Caki2 (cell line): ENCODE data around the gene KIF3B. TPM values are rescaled to one million over a fixed set of nuclear protein-coding genes. Genes with fewer than 3 reads are reported as not detected.
"Not testable (repeated sequence)": the region's sequence is repeated elsewhere in the genome, so short reads cannot be mapped to it uniquely, and the experiment has no call there.

ENCODE experiments used
- DNase-seq: peaks from one replicate; pipeline ENCODE4 v3.0.0-alpha.2; 2015; ENCODE audit warnings: low read depth
- in situ Hi-C: cut with HindIII; loops from 2 replicates; pipeline ENCODE4 v1.10.0; 2016; ENCODE audit warnings: low sequenced_read_pairs, low pct_unique_long_range_greater_than_20kb, mixed read lengths
- total RNA-seq: library from RNA; depleted of rRNA; stranded (reverse); fragments of >200 nt; shearing (Covaris generic); gene quantifications from 2 replicates; pipeline ENCODE4 v1.2.3, GENCODE V29; 2014; ENCODE audit warnings: low replicate concordance; rRNA removed

KIF3B gene
- total RNA-seq, 1 experiment from 2014 or later, result 19.3 TPM

GRCh38 chr20:32359633-32360332 is 82.3 kb downstream of the KIF3B start:
- in situ Hi-C loops, result no loop called here
- peak; percentile 34 for DNase-seq

DNA sequence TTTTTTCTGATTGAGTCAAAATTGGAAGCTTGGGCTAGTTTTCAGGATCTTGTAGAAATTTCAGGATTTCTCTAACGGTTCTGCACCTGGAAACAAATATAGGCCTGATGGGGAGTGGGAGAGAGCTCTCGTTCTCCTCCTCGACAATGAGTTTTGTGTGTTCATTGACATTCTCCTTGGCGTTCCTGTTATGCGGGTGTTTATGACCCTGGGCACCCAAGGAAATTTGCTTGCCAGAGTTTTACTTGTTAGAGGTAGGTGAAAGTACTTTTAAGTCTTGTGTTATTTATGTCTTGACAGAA is 82.8 kb downstream of the KIF3B start:
- in situ Hi-C loops, result no loop called here
- DNase-seq, result no peak

- DNase-seq, result no peak
- in situ Hi-C loops, result no loop called here
Observed at GRCh38 chr20:32362901-32363364, 85.5 kb downstream of the KIF3B start.

DNA sequence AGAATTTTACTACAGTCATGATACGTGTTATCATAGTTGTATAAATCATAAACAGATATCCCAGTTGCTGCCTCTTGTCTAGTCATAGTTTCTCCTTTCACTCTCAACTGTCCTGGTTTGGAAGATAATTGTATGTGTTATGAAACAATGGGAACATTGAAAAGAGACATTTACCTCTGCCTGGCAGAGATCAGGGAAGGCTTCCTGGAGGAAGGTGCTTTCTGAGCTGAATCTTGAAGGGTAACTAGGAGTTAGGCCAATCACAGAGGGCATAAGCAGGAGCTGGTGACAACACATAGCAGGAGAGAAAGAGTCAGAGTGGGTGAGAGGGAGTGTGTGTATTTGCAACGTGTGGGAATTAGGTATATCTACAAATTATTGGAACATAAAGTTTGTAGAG is 86.0 kb downstream of the KIF3B start:
- in situ Hi-C loops, result no loop called here

GRCh38 chr20:32364554-32365208 is 87.2 kb downstream of the KIF3B start:
- no peak for DNase-seq
- in situ Hi-C loops, result no loop called here

More for the DNA sequence above, 86.0 kb downstream of the KIF3B start:
- no peak for DNase-seq

DNA sequence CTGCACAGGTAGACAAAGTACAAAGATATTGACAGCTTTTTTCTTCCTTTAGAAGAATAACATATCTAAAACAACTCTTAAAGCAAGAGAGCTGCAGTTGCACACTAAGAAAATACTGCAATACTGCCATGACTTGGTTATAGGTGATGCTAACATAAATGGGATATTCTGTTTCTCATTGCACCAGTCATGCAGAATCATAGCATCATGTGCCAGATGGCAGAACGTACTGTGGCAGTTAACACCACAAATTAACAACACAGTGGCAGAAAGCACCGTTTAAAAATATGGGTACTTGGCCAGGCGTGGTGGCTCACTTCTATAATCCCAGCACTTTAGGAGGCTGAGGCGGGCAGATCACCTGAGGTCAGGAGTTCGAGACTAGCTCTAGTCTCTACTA is 88.1 kb downstream of the KIF3B start:
- in situ Hi-C loops, result no loop called here
- DNase-seq, result no peak

GRCh38 chr20:32366380-32366779 is 88.9 kb downstream of the KIF3B start:
- in situ Hi-C loops, result no loop called here
- DNase-seq, result no peak

GRCh38 chr20:32368323-32368722 is 90.9 kb downstream of the KIF3B start:
- no peak for DNase-seq
- in situ Hi-C loops, result no loop called here

DNA sequence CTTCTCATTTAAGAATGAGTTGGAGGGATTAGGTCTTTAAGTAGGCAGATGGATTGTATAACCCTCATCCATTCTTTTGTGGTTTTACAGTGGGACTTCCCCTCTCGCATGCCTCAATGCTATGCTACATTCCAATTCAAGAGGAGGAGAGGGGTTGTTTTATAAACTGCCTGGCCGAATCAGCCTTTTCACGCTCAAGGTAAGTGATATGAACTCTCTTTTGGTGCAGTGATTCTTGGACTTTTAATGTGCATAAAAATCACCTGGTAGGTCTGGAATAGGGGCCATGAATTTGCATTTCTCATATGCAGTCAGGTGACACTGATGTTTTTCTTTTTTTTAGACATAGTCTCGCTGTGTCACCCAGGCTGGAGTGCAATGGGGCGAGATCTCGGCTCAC is 91.5 kb downstream of the KIF3B start:
- in situ Hi-C loops, result no loop called here
- peak; percentile 66 for DNase-seq

GRCh38 chr20:32370897-32371296 is 93.4 kb downstream of the KIF3B start:
- in situ Hi-C loops, result no loop called here
- no peak for DNase-seq

DNA sequence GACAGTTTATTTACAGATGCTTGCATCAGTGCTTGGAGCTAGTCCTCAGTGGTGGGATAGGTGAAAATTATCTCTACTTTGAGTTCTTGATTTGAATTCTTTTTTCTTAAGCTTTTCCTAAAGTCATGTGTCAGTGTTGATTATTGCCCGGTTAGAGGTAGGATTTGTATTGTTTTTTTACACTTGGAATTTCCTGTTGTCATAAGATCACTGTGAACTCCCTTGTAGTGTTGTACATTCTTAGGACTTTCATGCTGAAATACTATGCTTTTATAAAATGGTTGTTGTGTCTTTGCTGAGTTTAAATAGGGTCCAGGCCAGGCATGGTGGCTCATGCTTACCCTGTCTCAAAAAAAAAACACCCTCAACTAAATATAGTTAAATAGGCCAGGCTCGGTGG is 101.0 kb downstream of the KIF3B start:
- DNase-seq, result no peak
- in situ Hi-C loops, result no loop called here

DNA sequence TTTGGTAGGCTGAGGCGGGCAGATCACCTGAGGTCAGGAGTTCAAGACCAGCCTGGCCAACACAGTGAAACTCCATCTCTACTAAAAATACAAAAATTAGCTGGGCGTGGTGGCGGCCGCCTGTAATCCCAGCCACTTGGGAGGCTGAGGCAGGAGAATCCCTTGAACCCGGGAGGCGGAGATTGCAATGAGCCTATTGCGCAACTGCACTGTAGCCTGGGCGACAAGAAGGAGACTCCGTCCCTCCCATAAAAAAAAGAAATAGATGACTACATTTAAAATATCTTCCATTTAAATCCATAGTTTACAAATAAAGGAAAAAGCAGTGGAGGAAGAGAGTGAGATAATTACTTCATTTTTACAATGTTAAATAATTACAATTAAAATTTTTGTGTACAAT is 102.6 kb downstream of the KIF3B start:
- DNase-seq, in situ Hi-C loops: not testable (repeated sequence)

GRCh38 chr20:32380745-32381144 is 103.3 kb downstream of the KIF3B start:
- no peak for DNase-seq
- in situ Hi-C loops, result no loop called here

DNA sequence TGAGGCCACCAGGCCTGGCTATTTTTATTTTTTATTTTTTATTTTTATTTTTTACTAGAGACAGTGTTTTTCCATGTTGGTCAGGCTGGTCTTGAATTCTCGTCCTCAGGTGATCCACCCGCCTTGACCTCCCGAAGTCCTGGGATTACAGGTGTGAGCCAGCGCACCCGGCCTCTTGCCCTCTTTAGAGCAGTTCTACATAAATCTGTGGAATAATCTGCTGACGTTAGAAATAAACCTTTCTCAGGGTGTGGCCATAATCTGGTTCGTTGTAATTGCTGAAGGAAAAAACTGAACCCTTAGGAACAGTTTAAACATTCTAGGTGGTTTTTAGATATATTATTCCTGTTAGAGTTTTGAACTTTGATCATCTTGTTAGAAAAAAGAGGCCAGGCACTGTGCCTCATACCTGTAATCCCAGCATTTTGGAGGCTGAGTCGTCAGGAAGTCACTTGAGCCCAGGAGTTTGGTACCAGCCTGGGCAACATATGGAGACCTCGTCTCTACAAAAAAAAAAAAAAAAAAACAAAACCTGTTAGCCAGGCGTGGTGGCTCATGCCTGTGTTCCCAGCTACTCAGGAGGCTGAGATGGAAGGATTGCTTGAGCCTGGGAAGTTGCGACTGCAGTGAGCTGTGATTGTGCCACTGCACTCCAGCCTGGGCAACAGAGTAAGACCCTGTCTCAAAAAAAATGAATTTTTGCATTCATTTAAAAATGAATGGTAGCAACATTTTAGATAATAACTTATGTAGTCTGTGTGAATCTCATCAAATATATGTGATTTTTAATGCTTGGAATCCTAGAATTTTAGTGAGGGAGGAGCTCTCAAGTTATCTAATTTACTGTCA is 104.9 kb downstream of the KIF3B start:
- no peak for DNase-seq
- in situ Hi-C loops, result no loop called here

GRCh38 chr20:32383441-32383840 is 106.0 kb downstream of the KIF3B start:
- in situ Hi-C loops, DNase-seq: not testable (repeated sequence)

Other genes with a start within 250 kb of the KIF3B start
- not detected in 2 replicates for gene HCK, start 225.4 kb upstream of the KIF3B start, total RNA-seq
- 7.4 and 13.1 TPM in 2 replicates for gene TM9SF4, start 167.9 kb upstream of the KIF3B start, total RNA-seq
- 0.35 and 0.37 TPM in 2 replicates for gene PLAGL2, start 69.9 kb upstream of the KIF3B start, total RNA-seq
- 62.2 and 65.7 TPM in 2 replicates for gene POFUT1, start 69.8 kb upstream of the KIF3B start, total RNA-seq
- 17.3 and 25.7 TPM in 2 replicates for gene ASXL1, start 80.7 kb downstream of the KIF3B start, total RNA-seq